Measurements from ENCODE around the gene FAM227B.

The FAM227B gene

DNA sequence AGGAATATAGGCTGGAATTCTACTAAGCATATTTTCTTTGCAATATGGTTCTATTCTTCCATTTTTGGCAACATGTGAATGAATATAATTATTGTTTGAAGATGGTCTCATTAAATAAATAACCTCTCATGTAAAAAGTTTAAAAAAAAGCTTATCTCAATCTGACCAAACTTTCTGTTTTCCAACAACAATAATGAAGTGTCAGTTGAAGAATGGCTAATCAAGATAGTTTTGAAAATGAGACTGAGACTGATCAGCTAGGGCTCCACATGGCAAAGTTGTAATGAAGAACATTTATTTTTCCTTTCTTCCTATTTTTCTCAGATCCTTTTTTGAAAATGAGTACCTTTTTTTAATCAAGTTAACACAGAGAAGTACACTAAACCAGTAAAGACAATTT lies 333.1 kb downstream of the FAM227B start:
- no peak for DNase-seq

DNA sequence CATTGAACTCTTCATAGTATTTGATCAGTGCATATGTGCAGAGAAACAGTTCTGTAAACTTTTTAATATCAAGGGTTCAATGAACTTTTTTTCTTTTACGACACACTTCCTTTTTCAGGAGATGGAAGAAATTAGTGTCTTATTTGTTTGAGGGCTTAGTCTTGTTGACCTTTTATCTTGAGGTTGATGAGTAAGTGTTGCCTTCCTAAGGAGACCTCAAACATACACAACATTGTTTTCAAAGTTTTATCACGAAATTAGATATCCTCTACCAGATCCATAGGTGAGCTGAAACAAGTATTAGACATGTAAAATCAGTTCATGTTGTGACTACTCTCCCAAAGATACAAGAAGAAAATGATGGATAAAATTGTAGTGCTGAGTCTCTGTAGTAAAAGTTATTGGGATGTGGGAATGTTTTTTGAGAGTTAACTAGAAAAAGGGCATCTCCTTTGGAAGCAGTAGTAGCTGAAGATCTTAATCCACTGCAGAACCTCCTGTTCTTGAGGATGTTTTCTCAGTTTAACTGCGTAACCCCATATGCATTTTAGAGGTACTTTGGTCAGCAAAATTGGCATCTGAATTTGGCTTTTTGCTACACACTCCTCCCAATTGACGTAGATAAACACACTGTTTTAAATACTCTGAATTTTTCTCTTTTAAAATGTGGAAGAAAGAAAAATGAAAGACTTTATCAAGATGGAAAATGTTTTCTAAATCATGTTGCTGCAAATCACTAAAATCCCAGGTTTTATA lies 333.8 kb downstream of the FAM227B start:
- no peak for DNase-seq

DNA sequence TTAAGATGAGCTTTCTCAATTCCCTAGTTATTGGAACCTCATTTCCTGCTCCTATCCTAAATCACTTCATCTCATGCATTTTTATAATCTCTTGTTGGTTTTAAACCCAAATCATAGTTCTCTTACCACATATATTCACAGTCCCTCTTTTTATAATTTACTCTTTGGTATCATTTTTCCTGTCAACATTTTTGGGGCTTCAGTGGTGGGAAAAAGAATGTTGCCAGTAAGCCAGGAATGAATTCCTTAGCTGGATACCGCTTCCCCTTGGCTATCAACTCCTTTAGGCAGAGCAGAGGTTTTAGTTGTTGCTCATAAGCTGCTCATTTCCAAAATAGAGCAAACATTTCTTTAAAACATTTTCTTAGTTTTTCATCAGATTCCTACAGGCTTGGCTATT lies 338.3 kb downstream of the FAM227B start:
- no peak for DNase-seq

DNA sequence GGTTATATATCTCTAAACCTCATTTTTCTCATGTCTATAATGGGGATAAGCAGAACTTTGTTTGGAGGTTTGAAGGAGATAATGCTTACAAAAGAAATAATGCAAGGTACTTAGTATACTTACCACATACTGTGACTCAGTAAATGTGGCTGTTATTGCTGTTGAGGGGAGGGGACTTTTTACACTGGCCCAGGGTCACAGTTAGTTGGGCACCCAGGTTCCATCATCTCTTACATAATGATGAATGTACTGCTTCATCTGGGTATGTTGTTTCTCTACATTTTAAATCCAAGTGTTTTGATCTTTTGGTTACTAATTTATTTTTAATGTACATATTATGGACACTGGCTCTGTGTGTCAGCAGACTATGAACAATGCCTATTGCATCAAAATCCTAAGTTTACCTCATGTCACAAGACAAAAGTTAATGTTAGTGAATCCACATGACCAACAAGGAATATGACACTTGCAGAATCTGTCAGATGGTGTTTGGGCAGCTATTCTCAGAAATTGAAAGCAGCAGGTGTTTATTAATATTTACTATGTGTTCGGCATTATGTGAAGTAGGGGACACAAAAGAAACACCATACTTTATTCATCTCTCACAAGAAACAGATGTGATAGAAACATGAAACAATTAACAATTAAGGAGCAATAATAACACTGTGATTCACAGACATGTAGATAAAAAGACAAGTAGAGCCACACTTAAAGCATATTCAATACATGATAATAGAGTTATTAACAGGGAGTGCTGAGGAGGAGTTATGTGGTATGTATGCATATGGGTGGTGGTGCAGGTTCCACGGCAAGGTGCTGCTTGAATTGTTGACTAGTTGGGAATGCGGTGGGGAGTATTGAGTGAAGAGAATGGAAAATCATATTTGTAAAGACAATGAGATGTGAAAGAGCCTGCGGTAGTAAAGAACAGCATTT lies 340.8 kb downstream of the FAM227B start:
- DNase-seq: no peak

DNA sequence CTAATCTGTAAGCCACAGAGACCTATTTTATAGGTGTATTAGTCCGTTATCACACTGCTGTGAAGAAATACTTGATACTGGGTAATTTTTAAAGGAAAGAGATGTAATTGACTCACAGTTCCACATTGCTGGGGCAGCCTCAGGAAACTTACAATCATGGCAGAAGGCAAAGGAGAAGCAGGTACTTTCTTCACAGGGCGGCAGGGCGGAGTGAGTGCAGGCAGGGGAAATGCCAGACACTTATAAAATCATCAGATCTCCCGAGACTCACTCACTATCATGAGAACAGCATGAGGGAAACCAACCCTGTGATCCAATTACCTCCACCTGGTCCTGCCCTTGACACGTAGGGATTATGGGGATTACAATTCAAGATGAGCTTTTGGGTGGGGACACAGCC lies 341.9 kb downstream of the FAM227B start:
- no peak for DNase-seq

All from DMS153 (cell line).